ENCODE results near the gene DXO. TPM values are rescaled to one million over a fixed set of nuclear protein-coding genes. Genes with fewer than 3 reads are reported as not detected.

The DXO gene
- total RNA-seq, 1 donor from 2014 or later, result 28.1 TPM

DNA sequence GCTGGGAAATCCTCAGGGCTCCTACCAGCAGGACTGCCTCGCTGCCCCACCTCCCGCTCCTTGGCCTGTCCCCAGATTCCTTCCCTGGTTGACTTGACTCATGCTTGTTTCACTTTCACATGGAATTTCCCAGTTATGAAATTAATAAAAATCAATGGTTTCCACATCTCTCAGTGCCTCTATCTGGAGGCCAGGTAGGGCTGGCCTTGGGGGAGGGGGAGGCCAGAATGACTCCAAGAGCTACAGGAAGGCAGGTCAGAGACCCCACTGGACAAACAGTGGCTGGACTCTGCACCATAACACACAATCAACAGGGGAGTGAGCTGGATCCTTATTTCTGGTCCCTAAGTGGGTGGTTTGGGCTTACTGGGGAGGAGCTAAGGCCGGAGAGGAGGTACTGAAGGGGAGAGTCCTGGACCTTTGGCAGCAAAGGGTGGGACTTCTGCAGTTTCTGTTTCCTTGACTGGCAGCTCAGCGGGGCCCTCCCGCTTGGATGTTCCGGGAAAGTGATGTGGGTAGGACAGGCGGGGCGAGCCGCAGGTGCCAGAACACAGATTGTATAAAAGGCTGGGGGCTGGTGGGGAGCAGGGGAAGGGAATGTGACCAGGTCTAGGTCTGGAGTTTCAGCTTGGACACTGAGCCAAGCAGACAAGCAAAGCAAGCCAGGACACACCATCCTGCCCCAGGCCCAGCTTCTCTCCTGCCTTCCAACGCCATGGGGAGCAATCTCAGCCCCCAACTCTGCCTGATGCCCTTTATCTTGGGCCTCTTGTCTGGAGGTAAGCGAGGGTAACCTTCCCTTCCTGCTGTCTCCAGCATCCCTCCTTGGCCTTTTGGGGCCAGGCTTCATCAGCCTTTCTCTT is 26.2 kb downstream of the DXO start, which contains the start of gene CFB:
Gene CFB (plus strand): TSS at position 589 of the 863 bp plus-strand sequence. CDS start 127 bp downstream, at position 716.
- H3K36me3 ChIP-seq (ENCODE audit: control insufficient read depth, insufficient read depth, low read length), result no peaks in the 10 kb centered on the region
- peaks cover 14% of the 10 kb centered on the region for H3K27me3 ChIP-seq (ENCODE audit: control insufficient read depth, insufficient read depth, low read length)
- peak; percentile 29 for DNase-seq (ENCODE audit: low read depth)
- no peak within 1 kb of the TSS for H3K4me3 ChIP-seq (ENCODE audit: low read depth, low read length)
- TF ChIP-seq, protein P1, sequence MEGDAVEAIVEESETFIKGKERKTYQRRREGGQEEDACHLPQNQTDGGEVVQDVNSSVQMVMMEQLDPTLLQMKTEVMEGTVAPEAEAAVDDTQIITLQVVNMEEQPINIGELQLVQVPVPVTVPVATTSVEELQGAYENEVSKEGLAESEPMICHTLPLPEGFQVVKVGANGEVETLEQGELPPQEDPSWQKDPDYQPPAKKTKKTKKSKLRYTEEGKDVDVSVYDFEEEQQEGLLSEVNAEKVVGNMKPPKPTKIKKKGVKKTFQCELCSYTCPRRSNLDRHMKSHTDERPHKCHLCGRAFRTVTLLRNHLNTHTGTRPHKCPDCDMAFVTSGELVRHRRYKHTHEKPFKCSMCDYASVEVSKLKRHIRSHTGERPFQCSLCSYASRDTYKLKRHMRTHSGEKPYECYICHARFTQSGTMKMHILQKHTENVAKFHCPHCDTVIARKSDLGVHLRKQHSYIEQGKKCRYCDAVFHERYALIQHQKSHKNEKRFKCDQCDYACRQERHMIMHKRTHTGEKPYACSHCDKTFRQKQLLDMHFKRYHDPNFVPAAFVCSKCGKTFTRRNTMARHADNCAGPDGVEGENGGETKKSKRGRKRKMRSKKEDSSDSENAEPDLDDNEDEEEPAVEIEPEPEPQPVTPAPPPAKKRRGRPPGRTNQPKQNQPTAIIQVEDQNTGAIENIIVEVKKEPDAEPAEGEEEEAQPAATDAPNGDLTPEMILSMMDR (IDR thresholded peaks at IDR 0.05; ENCODE audit: insufficient read depth, low read length, poor library complexity, severe bottlenecking), result no peak

DNA sequence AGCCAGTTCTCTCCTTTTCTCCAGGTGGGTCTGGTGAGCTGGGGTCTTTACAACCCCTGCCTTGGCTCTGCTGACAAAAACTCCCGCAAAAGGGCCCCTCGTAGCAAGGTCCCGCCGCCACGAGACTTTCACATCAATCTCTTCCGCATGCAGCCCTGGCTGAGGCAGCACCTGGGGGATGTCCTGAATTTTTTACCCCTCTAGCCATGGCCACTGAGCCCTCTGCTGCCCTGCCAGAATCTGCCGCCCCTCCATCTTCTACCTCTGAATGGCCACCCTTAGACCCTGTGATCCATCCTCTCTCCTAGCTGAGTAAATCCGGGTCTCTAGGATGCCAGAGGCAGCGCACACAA is 26.8 kb downstream of the DXO start:
- TF ChIP-seq, protein P1 (IDR thresholded peaks at IDR 0.05; ENCODE audit: insufficient read depth, low read length, poor library complexity, severe bottlenecking), result no peak
- Histone ChIP-seq H3K4me3 (ENCODE audit: low read depth, low read length) (no peak overlapping the region), H3K36me3 (ENCODE audit: control insufficient read depth, insufficient read depth, low read length) (no peaks in the 10 kb centered on the region), H3K27me3 (ENCODE audit: control insufficient read depth, insufficient read depth, low read length) (peaks cover 14% of the 10 kb centered on the region)
- no peak for DNase-seq (ENCODE audit: low read depth)

DNA sequence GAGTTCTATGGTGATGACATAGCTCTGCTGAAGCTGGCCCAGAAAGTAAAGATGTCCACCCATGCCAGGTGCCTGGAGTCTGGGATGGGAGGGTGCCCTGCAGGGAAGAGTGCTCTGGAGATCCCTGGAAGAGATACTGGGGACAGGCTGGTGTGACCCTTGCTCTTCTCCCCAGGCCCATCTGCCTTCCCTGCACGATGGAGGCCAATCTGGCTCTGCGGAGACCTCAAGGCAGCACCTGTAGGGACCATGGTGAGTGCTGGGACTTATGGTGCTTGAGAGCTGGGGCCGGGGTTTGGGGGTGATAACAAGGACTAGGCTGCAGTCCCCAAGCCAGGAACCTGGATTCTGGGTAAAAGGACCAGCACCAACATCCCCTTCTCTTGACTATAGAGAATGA is 28.2 kb downstream of the DXO start:
- no peak for DNase-seq (ENCODE audit: low read depth)
- H3K27me3 ChIP-seq (ENCODE audit: control insufficient read depth, insufficient read depth, low read length), result peaks cover 14% of the 10 kb centered on the region
- H3K36me3 ChIP-seq (ENCODE audit: control insufficient read depth, insufficient read depth, low read length), result no peaks in the 10 kb centered on the region
- TF ChIP-seq, protein P1 (IDR thresholded peaks at IDR 0.05; ENCODE audit: insufficient read depth, low read length, poor library complexity, severe bottlenecking), result no peak
- no peak overlapping the region for H3K4me3 ChIP-seq (ENCODE audit: low read depth, low read length)

DNA sequence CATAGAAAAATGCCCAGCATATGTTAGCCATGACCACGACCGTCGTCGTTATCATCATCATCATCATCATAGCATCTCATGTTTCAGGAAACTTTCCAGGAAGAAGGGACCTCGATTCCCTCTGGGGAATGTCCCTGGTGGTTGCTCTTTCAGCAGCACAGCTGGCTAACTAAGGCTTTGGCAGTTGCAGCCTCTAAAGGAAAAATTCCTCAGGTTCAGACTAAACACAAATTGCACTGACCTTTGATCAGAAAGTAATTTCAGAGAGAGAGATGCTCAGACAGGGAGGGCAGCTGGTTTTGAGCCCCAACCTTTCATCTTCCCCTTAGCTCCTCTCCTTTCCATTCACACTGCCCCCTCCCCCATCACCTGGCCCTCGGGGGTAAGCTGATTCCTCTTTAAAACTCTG is 31.7 kb downstream of the DXO start:
- no peaks in the 10 kb centered on the region for H3K36me3 ChIP-seq (ENCODE audit: control insufficient read depth, insufficient read depth, low read length)
- DNase-seq (ENCODE audit: low read depth), result peak; percentile 12
- TF ChIP-seq, protein P1 (IDR thresholded peaks at IDR 0.05; ENCODE audit: insufficient read depth, low read length, poor library complexity, severe bottlenecking), result no peak
- no peak overlapping the region for H3K4me3 ChIP-seq (ENCODE audit: low read depth, low read length)
- peaks cover 11% of the 10 kb centered on the region for H3K27me3 ChIP-seq (ENCODE audit: control insufficient read depth, insufficient read depth, low read length)

DNA sequence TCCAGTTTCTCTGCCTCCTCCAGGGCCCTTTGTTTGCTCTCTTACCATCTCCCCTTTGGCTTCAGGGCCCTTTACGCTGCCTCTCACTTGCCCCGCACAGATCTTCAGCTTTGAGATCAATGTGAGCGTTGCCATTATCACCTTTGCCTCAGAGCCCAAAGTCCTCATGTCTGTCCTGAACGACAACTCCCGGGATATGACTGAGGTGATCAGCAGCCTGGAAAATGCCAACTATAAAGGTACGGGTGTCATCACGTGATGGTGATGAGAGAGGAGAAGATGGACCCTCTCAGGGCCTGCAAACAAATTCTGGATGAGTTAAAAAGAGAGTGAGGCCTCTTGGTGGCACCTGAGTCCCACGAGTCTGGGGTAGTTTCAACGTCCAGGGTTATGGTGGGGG is 36.1 kb downstream of the DXO start:
- DNase-seq (ENCODE audit: low read depth), result no peak
- TF ChIP-seq, protein P1 (IDR thresholded peaks at IDR 0.05; ENCODE audit: insufficient read depth, low read length, poor library complexity, severe bottlenecking), result no peak
- no peak overlapping the region for H3K4me3 ChIP-seq (ENCODE audit: low read depth, low read length)
- no peaks in the 10 kb centered on the region for H3K36me3 ChIP-seq (ENCODE audit: control insufficient read depth, insufficient read depth, low read length)
- peaks cover 2% of the 10 kb centered on the region for H3K27me3 ChIP-seq (ENCODE audit: control insufficient read depth, insufficient read depth, low read length)
